GM21737 (cell line): ENCODE measurements around the gene KRTAP12-1.
"Not testable (repeated sequence)": the region's sequence is repeated elsewhere in the genome, so short reads cannot be mapped to it uniquely, and the experiment has no call there.

Source experiments
- ATAC-seq: cut with Tn5 transposase; IDR thresholded peaks from one replicate; pipeline ENCODE4 v1.9.1; 2021; ENCODE audit warnings: mild to moderate bottlenecking, moderate library complexity; ENCODE audit not compliant: unreplicated experiment

Gene KRTAP12-1

GRCh38 chr21:44670642-44671432 is 11.1 kb downstream of the KRTAP12-1 start:
- ATAC-seq = no peak

- no peak for ATAC-seq
These were observed 14.4 kb downstream of the KRTAP12-1 start for GRCh38 chr21:44667612-44668011.

DNA sequence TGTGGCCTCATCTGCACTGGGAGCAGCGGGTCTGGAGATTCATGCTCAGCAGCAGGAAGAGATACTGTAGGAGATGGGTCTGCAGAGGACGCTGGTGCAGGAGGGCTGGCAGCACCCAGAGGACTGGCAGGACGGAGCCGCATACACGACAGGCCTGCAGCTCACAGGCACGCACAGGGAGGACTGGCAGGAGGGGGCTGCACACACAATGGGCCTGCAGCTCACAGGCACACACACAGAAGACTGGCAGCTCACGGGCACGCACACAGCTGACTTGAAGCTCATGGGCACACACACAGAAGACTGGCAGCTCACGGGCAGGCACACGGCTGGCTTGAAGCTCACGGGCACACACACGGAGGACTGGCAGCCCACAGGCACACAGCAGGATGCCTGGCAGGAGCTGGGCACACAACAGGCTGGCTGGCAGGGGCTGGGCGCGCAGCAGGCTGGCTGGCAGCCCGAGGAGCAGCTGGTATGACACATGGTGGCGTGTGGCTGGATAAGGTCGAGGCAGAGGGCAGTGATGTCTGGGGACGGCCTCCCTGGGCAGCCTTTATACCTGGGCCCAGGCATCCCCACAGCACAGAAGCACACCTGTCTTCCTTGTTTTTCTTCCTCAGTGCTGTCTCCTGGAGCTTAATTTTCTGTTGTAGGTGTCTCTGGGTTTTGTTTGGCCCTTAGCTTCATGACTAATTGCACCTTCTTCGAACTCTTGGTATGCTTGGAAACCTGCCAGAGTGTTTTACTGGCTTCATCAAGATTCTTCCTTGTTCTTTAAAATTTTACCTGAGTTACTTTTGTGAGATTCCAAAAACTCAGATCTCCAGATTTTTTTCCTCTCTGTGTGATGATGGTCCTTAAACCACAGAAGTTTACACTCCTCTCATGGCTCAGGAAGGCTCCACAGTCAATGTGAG is 15.3 kb downstream of the KRTAP12-1 start, which contains the start of gene KRTAP12-2:
Gene KRTAP12-2, minus strand, starts transcription at position 527 of the 920 bp plus-strand sequence. Its CDS starts 41 bp downstream, at position 486.
- no peak for ATAC-seq

GRCh38 chr21:44664691-44665090 is 17.3 kb downstream of the KRTAP12-1 start:
- no peak for ATAC-seq

DNA sequence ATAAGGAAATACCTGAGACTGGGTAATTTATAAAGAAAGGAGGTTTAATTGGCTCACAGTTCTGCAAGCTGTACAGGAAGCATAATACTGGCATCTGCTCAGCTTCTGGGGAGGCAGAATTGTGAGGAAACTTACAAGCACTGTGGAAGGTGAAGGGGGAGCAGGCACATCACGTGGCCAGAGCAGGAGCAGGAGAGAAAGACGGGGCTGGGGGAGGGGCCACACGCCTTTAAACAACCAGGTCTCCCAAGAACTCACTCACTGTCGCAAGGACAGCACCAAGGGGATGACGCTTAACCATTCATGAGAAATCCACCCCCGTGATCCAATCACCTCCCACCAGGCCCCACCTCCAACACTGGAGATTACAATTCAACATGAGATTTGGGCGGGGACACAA is 20.4 kb downstream of the KRTAP12-1 start:
- not testable (repeated sequence) for ATAC-seq

DNA sequence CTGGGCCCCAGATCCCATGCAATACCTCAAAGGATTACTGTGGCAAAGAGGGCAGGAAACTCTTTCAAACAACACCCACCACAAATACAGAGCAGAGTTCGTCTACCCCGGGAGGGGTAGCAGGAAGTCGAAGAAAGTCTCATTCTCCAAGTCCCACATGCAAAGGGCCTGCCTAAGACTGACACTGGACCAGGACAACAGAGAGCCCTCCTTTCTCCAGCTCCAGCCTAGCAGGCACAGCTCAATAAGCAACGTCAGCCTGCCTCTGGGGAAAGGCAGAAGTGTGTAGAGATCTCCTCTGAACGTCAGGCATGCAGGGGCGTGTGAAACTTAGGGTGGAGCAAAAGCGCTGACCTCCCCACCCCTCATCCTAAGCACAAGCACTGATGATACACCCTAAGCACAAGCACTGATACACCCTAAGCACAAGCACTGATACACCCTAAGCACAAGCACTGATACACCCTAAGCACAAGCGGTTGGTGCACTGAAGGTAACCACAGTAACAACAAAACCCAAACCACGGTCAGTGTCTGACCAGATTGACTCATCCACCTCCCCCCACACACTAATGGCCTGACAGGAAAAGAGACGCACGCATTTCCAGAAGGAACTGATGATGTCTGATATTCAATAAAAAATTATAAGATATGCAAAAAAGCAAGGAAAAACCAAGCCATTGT is 22.9 kb downstream of the KRTAP12-1 start:
- ATAC-seq = no peak

- ATAC-seq = no peak
These were observed 23.4 kb downstream of the KRTAP12-1 start for GRCh38 chr21:44658541-44658910.

DNA sequence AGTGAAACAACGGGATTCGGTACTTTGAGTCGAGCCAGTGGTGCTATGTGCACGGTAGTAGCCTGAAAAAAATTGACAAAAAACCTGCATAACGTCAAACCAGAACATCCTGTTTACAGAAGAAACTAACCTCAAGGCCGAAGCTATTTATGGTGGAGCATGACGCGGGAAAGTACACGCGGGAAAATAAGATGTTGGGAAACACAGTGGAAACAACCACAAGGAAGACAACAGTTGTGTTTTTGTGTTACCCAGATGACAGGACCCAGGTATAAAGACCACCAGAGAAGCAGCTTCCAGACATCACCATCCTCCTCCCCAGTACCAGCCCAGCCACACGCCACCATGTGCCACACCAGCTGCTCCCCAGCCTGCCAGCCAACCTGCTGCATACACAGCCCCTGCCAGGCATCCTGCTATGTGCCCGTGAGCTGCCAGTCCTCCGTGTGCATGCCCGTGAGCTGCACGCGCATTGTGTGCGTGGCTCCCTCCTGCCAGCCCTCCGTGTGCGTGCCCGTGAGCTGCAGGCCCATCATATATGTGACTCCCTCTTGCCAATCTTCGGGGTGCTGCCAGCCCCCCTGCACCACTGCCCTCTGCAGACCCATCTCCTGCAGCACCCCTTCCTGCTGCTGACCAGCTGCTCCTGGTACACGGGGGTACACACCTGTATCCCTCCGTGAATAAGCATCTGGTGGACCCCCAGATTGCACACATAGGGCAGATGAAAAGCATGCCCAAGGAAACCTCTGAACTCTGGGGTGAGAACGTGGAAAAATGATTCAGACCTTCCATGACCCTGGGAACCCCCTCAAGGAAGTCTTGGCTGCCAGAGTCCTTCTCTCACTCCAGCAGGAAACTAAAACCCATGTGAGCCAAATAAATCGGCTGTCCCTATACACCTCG is 24.1 kb downstream of the KRTAP12-1 start, which contains the start of gene KRTAP12-3:
Gene KRTAP12-3, plus strand, starts transcription at position 298 of the 906 bp plus-strand sequence. Its CDS starts 48 bp downstream, at position 346.
- ATAC-seq = no peak

- no peak for ATAC-seq
These were observed 25.1 kb downstream of the KRTAP12-1 start for GRCh38 chr21:44656868-44657267.

GRCh38 chr21:44654576-44655175 is 27.3 kb downstream of the KRTAP12-1 start, which contains the start of gene KRTAP12-4:
Gene KRTAP12-4, minus strand, starts transcription at chr21:44654659. Its CDS starts 45 bp downstream, at chr21:44654614.
- no peak for ATAC-seq

DNA sequence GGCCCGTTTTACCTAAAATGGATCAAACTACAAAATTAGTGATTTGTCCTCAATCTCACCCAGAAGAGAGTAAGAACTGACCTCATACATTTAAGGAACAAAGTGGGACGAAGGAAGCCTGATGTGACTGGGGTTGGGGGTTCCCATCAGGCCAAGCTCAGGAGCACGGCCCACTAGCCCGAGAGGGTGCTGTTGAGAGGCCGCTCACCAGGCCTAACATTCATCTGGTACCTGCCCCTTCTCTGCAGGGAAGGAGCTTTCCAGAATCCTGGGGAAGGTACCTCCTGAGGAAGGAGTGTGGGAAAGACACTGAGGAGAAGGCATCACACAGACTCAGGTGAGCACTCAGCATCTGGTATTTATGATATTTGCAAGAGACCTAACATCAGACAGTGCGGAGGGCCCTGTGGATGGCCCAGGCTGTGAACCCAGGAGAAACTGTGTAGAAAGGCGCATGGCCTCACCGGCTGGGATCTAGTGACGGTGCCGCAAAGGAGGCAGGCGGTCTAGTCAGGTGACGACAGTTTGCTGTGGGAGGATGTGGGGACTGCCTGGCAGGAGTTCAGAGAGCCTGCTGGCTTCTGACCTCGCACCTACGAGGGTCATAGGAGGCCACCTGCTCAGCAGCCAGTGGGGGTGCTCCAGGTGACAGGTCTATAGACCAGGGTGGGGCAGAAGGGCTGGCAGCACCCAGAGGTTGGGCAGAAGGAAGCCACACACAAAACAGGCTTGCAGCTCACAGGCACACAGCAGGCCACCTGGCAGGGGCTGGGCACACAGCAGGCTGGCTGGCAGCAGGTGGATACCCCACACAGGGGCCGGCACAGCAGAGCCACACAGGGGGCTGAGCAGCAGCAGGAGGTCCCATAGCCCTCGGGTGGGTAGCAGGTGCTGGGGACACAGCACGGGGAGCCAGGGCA is 28.0 kb downstream of the KRTAP12-1 start:
- ATAC-seq = no peak

DNA sequence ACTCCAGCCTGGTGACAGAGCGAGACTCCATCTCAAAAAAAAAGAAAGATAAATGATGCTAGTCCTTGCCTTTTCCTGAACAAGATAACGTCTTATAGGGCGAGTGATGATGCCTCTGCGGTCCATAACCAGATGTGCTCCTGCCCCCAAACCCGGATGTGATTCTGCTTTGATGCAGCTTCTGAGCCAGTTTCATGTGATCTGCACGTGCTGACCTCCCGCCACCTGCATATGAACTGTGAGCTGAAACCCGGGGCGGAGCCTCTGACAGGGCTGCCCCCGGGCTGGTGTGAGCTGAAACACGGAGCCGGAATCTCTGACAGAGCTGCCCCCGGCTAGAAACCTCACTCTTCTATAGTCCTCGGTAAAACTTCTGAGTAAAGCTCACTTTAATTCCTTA is 28.8 kb downstream of the KRTAP12-1 start:
- no peak for ATAC-seq

DNA sequence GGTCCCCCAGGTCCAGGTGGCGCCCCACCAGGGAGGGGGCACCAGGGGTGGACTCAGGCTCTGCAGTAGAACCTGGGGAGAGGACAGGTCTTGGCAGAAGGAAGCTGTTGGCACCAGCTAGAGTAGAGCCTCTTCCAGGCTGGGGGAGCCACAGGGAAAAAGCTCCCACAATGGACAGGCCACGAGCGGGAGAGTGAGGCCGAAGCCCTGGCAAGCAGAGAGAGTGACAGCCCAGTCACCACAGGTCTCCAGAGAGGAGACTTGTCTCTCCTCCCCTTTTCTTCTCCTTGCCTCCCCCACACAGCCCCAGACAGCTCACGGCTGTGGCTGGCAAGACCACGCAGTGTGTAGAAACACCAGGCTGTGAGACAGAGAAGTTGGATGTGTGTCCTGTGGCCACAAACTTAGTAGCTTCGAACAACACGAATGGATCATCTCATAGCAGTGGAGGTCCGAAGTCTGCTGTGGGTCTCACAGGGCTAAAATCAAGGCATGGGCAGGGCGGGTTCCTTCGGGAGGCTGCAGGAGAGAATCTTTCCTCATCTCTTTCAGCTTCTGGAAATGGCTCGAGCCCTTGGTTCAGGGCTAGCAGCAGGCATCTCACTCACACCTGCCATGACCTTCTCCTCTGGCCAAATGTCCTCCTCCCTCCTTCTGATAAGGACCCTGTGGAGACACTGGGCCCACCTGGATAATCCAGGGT is 30.8 kb downstream of the KRTAP12-1 start:
- no peak for ATAC-seq

- ATAC-seq = no peak
These were observed 31.5 kb downstream of the KRTAP12-1 start for GRCh38 chr21:44650265-44650972.

- no peak for ATAC-seq
These were observed 32.4 kb downstream of the KRTAP12-1 start for GRCh38 chr21:44649521-44650100.

- no peak for ATAC-seq
These were observed 33.2 kb downstream of the KRTAP12-1 start for GRCh38 chr21:44648557-44649311.
